ENCODE measurements around the gene LGSN.

LGSN gene

DNA sequence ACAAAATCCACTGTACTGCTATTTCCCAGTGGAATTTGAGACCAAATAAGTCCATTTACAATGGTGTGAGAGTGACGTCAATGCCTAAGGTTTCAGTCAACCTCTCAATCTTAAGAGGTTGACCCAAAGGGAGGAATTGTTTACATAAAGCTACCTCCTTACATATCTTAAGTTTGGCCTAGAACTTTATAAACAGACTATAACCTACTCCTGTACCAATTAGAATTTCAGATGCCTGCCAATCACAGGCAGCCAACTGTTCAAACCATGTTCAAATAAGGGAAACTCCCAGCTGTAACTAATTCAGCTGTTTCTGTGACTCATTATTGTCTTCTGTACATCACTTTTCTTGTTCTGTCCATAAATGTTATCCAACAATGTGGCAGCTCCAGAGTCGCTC lies 14.5 kb downstream of the LGSN start:
- TF ChIP-seq, protein P1, sequence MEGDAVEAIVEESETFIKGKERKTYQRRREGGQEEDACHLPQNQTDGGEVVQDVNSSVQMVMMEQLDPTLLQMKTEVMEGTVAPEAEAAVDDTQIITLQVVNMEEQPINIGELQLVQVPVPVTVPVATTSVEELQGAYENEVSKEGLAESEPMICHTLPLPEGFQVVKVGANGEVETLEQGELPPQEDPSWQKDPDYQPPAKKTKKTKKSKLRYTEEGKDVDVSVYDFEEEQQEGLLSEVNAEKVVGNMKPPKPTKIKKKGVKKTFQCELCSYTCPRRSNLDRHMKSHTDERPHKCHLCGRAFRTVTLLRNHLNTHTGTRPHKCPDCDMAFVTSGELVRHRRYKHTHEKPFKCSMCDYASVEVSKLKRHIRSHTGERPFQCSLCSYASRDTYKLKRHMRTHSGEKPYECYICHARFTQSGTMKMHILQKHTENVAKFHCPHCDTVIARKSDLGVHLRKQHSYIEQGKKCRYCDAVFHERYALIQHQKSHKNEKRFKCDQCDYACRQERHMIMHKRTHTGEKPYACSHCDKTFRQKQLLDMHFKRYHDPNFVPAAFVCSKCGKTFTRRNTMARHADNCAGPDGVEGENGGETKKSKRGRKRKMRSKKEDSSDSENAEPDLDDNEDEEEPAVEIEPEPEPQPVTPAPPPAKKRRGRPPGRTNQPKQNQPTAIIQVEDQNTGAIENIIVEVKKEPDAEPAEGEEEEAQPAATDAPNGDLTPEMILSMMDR (IDR thresholded peaks at IDR 0.05; ENCODE audit: borderline replicate concordance, insufficient read depth, low read depth, low read length), result no peak
- no peak overlapping the region for H3K4me3 ChIP-seq (ENCODE audit: low read depth, low read length)

DNA sequence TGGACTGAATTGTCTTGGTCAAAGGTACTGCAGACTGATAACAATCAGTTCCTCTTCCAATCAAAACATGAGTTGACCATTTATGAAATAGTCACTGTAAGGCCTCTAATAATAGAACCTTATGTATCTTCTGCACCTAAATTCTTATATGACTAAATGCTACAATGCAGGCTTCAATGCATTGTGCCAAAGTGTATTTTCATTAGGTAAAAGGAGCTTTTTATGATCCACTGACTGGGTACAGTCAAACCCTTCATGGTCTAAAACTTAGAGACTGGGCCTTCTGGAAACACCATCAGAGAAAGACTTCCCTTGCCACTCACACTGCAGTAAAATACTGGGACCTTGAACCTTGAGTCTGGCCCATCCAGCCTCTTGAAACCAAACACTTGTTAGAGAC lies 16.3 kb downstream of the LGSN start:
- TF ChIP-seq, protein P1 (IDR thresholded peaks at IDR 0.05; ENCODE audit: borderline replicate concordance, insufficient read depth, low read depth, low read length), result no peak
- no peak overlapping the region for H3K4me3 ChIP-seq (ENCODE audit: low read depth, low read length)

DNA sequence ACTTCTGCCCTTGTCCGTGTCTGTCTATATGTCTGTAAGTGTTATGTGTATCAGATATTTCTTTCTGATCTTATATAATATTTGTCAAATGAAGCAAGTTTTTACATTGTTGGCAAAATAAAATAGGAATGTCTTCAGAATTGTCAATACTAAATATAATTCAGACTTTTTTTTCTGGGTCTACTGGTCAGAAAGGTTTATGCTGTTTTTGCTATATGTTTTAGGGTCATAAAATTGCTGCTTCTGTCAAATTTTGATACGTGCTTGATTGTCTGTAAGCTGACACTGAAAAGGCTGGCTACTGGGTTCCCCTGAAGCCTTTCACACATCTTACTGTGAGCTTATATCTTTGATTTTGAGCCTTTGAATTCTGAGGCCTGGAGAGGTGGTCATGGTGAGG lies 20.1 kb downstream of the LGSN start:
- TF ChIP-seq, protein P1 (IDR thresholded peaks at IDR 0.05; ENCODE audit: borderline replicate concordance, insufficient read depth, low read depth, low read length), result no peak
- H3K4me3 ChIP-seq (ENCODE audit: low read depth, low read length), result no peak overlapping the region

DNA sequence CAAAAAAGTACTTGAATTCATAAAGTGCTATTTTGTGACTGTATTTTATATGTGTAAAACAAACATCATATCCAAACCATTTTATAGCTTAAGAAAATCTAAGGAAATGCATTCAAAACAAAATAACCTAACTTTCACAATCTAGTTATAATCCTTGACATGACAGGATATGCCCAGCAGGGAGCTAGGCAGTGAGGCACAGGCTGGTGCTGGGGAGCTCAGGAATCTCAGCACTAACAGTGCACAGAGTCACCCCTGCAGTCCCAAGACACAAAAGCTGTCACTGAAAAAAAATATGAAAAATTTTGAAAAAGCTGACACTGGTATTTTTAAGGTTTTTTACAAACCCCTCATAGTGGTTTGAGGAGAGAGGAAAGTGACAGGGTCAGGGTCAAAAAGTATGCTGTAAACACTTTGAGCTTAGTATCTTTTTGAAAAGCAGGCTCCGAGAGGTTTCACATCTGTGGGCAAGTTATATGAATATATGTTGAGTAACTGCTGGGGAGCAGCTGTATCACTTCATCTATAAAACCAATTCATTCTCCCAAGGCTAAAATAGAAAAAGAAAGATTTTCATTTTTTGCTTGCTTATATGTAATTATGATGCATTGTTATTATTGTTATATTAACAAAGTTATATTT lies 24.1 kb downstream of the LGSN start:
- H3K4me3 ChIP-seq (ENCODE audit: low read depth, low read length), result no peak overlapping the region
- TF ChIP-seq, protein P1 (IDR thresholded peaks at IDR 0.05; ENCODE audit: borderline replicate concordance, insufficient read depth, low read depth, low read length), result no peak

DNA sequence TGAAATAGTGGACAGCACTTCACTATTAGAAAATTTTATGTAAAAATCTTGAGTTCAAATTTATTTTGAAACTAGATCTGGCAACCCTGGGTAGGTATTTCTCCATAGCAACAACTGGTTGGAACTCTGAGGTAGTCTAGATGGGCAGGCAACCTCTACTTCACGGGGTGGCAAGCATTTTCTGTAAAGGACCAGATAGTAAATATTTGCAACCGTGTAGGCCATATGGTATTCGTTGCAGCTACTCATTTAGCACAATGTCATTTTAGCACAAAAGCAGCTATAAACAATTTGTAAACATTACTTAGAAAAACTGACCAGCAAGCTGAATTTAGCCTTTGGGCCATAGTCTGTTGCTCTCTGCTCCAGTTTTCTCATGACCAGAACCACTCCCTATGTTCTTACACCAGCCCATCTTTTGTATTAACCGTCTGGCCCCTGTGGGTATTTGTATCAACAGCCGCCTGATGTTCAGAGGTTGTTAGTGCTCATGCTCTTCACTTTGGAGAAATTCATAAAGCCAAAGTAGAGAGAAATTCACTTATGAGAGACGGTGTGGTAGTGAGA lies 29.2 kb downstream of the LGSN start:
- TF ChIP-seq, protein P1 (IDR thresholded peaks at IDR 0.05; ENCODE audit: borderline replicate concordance, insufficient read depth, low read depth, low read length), result no peak
- no peak overlapping the region for H3K4me3 ChIP-seq (ENCODE audit: low read depth, low read length)

DNA sequence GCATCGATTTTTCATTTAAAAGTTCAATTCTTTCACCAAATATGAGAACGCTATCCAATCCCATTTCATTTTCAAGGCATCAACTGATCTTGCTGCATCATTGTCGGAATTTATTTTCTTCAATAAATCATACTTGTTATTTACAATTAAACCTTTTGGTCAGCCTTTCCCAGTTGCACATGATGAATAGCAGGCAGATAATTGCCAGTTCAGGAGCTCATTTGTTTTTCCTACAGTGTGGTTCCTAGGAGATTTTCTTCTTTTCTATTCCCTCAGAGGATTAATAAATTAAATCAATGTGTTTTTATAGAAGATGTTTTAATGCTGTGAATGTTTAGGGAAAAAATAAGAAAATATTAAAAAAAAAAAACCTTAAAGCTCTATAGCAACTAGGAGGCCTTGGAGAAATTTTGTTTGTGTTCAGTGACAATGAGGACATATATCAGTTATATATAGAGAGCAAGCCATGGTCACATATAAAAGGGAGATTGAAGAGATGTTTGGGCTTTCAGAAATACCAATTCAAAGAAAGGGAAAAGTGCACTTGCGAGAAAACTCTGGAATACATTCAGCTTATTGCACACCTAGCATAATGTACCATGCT lies 30.4 kb downstream of the LGSN start:
- H3K4me3 ChIP-seq (ENCODE audit: low read depth, low read length), result no peak overlapping the region

More for the DNA sequence above, 30.4 kb downstream of the LGSN start:
- TF ChIP-seq, protein P1 (IDR thresholded peaks at IDR 0.05; ENCODE audit: borderline replicate concordance, insufficient read depth, low read depth, low read length), result no peak
